CD4-positive, alpha-beta T cell treated with Interleukin-15 for 4 hours (primary cell): Measurements from ENCODE around the gene TSSC4.

Source experiments
- DNase-seq: peaks from one replicate; pipeline ENCODE4 v3.0.0-alpha.2; 2020; ENCODE audit warnings: low spot score

Gene TSSC4

GRCh38 chr11:2434506-2435255, 34.1 kb downstream of the TSSC4 start:
- no peak for DNase-seq

GRCh38 chr11:2435288-2436012, 34.9 kb downstream of the TSSC4 start:
- DNase-seq, result no peak

GRCh38 chr11:2436013-2436520, 35.5 kb downstream of the TSSC4 start:
- DNase-seq, result no peak

GRCh38 chr11:2436521-2437031, 36.0 kb downstream of the TSSC4 start:
- no peak for DNase-seq

- no peak for DNase-seq
These were observed 37.0 kb downstream of the TSSC4 start for GRCh38 chr11:2437516-2437915.

GRCh38 chr11:2439820-2440219, 39.3 kb downstream of the TSSC4 start:
- no peak for DNase-seq

- DNase-seq, result no peak
These were observed 40.1 kb downstream of the TSSC4 start for GRCh38 chr11:2440646-2441045.

- no peak for DNase-seq
These were observed 40.6 kb downstream of the TSSC4 start for GRCh38 chr11:2441171-2441570.

- DNase-seq, result peak; percentile 70
These were observed 42.0 kb downstream of the TSSC4 start for GRCh38 chr11:2442589-2442988.

- no peak for DNase-seq
These were observed 42.9 kb downstream of the TSSC4 start for GRCh38 chr11:2443406-2443805.

GRCh38 chr11:2443881-2444820, 43.6 kb downstream of the TSSC4 start, which contains the start of gene TRPM5:
TRPM5 (minus strand) TSS chr11:2444514; CDS start chr11:2423036, 21,478 bp downstream.
- DNase-seq, result peak; percentile 60

GRCh38 chr11:2444821-2445745, 44.5 kb downstream of the TSSC4 start, which contains the start of gene KCNQ1:
KCNQ1 (plus strand) TSS chr11:2445008; CDS start chr11:2445099, 91 bp downstream.
- peak; percentile 45 for DNase-seq

- no peak for DNase-seq
These were observed 45.4 kb downstream of the TSSC4 start for GRCh38 chr11:2445746-2446551.

- DNase-seq, result peak; percentile 10
These were observed 46.2 kb downstream of the TSSC4 start for GRCh38 chr11:2446590-2447252.

- DNase-seq, result no peak
These were observed 46.9 kb downstream of the TSSC4 start for GRCh38 chr11:2447253-2447950.

GRCh38 chr11:2447951-2448650, 47.6 kb downstream of the TSSC4 start:
- DNase-seq, result no peak

GRCh38 chr11:2448661-2449547, 48.4 kb downstream of the TSSC4 start:
- DNase-seq, result no peak
